Ishikawa (cell line): ENCODE measurements around the gene BET1L.

Source experiments
- CEBPB ChIP-seq: IDR thresholded peaks from 2 replicates; pipeline ENCODE4 v1.6.1; 2012
- CREB1 ChIP-seq: IDR thresholded peaks from 2 replicates; pipeline ENCODE4 v1.6.1; 2012; ENCODE audit warnings: low read depth
- EGR1 ChIP-seq: IDR thresholded peaks from 2 replicates; pipeline ENCODE4 v1.6.1; 2012
- EP300 ChIP-seq: IDR thresholded peaks from 2 replicates; pipeline ENCODE4 v1.6.1; 2012; ENCODE audit warnings: borderline replicate concordance
- FOXM1 ChIP-seq: IDR thresholded peaks from 2 replicates; pipeline ENCODE4 v1.6.1; 2012; ENCODE audit warnings: low read depth, borderline replicate concordance
- NFIC ChIP-seq: IDR thresholded peaks from 2 replicates; pipeline ENCODE4 v1.6.1; 2012
- RAD21 ChIP-seq: IDR thresholded peaks from 2 replicates; pipeline ENCODE4 v1.6.1; 2012; ENCODE audit warnings: low read depth
- TAF1 ChIP-seq: IDR thresholded peaks from 2 replicates; pipeline ENCODE4 v1.6.1; 2012; ENCODE audit warnings: low read depth, mild to moderate bottlenecking
- TCF12 ChIP-seq: IDR thresholded peaks from 2 replicates; pipeline ENCODE4 v1.6.1; 2012; ENCODE audit warnings: low read depth
- TEAD4 ChIP-seq: IDR thresholded peaks from 2 replicates; pipeline ENCODE4 v1.6.1; 2012
- YY1 ChIP-seq: IDR thresholded peaks from 2 replicates; pipeline ENCODE4 v1.6.1; 2012; ENCODE audit warnings: low read depth
- ZBTB7A ChIP-seq: IDR thresholded peaks from 2 replicates; pipeline ENCODE4 v1.6.1; 2012; ENCODE audit warnings: low read depth
- TF ChIP-seq, protein P1 (sequence below): IDR thresholded peaks from 2 replicates; pipeline ENCODE4 v1.6.1; 2012
- TF ChIP-seq, protein P2 (sequence below): IDR thresholded peaks from 2 replicates; pipeline ENCODE4 v1.6.1; 2012
- TF ChIP-seq, protein P3 (sequence below): IDR thresholded peaks from 2 replicates; pipeline ENCODE4 v1.6.1; 2012; ENCODE audit warnings: low read depth, mild to moderate bottlenecking

BET1L gene

DNA sequence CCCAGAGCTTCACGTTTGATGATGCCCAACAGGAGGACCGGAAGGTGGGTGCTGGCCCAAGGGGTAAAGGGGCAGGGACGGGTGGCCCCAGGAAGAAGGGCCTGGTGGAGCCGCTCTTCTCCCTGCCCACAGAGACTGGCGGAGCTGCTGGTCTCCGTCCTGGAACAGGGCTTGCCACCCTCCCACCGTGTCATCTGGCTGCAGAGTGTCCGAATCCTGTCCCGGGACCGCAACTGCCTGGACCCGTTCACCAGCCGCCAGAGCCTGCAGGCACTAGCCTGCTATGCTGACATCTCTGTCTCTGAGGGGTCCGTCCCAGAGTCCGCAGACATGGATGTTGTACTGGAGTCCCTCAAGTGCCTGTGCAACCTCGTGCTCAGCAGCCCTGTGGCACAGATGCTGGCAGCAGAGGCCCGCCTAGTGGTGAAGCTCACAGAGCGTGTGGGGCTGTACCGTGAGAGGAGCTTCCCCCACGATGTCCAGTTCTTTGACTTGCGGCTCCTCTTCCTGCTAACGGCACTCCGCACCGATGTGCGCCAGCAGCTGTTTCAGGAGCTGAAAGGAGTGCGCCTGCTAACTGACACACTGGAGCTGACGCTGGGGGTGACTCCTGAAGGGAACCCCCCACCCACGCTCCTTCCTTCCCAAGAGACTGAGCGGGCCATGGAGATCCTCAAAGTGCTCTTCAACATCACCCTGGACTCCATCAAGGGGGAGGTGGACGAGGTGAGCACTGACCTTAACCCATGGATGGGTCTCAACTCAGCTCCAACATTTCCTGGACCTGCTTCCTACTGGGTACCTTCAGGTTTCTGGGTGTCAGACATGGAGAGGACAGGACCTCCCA, 2.3 kb upstream of the BET1L start:
- TF ChIP-seq, protein P1, sequence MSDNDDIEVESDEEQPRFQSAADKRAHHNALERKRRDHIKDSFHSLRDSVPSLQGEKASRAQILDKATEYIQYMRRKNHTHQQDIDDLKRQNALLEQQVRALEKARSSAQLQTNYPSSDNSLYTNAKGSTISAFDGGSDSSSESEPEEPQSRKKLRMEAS, result peak; percentile 25; the same call in 1 of the 2 replicates
- TF ChIP-seq FOXM1 (no peak), EP300 (no peak)
- TF ChIP-seq, protein P2, sequence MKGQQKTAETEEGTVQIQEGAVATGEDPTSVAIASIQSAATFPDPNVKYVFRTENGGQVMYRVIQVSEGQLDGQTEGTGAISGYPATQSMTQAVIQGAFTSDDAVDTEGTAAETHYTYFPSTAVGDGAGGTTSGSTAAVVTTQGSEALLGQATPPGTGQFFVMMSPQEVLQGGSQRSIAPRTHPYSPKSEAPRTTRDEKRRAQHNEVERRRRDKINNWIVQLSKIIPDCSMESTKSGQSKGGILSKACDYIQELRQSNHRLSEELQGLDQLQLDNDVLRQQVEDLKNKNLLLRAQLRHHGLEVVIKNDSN, result no peak

DNA sequence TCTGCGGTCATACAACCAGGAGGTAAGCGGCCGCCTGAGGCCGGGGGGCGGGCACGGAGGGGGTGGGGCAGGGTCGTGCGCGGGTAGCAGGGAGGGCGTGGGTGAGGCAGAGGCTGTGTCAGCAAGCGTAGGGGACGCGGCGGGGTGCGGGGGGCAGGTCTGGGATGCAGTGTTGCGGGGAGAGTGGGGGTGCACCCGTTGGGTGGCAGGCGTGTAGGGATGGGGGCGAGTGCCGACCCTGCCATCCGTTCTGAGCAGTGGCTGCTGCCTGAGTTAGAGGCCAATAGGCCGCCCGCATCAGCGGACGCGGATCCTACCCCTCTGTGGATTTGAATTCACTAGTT, 1.7 kb upstream of the BET1L start:
- TF ChIP-seq NFIC, result no peak
- TF ChIP-seq CEBPB, result no peak
- TF ChIP-seq, protein P2, result no peak
- no peak for TF ChIP-seq RAD21
- TF ChIP-seq TCF12, result no peak
- no peak for TF ChIP-seq TAF1
- TF ChIP-seq, protein P3, sequence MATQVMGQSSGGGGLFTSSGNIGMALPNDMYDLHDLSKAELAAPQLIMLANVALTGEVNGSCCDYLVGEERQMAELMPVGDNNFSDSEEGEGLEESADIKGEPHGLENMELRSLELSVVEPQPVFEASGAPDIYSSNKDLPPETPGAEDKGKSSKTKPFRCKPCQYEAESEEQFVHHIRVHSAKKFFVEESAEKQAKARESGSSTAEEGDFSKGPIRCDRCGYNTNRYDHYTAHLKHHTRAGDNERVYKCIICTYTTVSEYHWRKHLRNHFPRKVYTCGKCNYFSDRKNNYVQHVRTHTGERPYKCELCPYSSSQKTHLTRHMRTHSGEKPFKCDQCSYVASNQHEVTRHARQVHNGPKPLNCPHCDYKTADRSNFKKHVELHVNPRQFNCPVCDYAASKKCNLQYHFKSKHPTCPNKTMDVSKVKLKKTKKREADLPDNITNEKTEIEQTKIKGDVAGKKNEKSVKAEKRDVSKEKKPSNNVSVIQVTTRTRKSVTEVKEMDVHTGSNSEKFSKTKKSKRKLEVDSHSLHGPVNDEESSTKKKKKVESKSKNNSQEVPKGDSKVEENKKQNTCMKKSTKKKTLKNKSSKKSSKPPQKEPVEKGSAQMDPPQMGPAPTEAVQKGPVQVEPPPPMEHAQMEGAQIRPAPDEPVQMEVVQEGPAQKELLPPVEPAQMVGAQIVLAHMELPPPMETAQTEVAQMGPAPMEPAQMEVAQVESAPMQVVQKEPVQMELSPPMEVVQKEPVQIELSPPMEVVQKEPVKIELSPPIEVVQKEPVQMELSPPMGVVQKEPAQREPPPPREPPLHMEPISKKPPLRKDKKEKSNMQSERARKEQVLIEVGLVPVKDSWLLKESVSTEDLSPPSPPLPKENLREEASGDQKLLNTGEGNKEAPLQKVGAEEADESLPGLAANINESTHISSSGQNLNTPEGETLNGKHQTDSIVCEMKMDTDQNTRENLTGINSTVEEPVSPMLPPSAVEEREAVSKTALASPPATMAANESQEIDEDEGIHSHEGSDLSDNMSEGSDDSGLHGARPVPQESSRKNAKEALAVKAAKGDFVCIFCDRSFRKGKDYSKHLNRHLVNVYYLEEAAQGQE, result no peak
- no peak for TF ChIP-seq TEAD4
- TF ChIP-seq, protein P1, result no peak
- no peak for TF ChIP-seq EGR1

DNA sequence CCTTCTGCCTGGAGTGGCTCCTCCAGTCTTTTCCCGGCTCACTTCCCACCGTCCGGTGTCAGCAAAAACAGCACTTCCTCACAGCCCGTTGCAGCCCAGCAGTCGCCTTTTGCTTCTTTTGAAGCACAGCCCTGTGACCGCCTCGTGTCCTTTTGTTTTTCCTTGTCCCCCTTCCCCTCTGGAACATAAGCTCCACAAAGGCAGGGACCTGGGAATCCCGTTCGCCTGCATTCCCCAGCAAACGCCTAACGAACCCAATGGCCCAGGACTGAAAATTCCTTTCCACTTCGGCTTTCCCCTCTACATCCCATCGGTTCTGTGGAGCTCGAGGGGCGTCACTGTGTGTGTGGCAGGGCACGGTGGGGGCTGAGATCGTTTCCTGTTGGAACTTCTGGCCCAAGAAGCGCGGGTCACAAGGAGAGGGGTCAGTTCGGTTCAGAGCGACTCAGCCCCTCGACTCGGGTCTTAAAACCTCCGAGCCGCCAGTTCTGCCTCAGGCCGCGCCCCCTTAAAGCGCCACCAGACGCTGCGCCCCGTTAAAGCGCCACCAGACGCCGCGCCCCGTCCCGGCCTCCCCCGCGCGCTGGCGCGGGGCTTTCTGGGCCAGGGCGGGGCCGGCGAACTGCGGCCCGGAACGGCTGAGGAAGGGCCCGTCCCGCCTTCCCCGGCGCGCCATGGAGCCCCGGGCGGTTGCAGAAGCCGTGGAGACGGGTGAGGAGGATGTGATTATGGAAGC, 1.1 kb upstream of the BET1L start:
- TF ChIP-seq TCF12, result peak; percentile 12; the same call in 1 of the 2 replicates
- TF ChIP-seq ZBTB7A, result 0 out of 2 replicates have a peak, but pooled peaks have one; percentile 16
- peak; percentile 48; the same call in 1 of the 2 replicates for TF ChIP-seq TAF1
- TF ChIP-seq FOXM1, result no peak
- TF ChIP-seq, protein P2, result no peak
- peak; percentile 51; the same call in 1 of the 2 replicates for TF ChIP-seq YY1
- peak; percentile 1; the same call in 1 of the 2 replicates for TF ChIP-seq TEAD4

DNA sequence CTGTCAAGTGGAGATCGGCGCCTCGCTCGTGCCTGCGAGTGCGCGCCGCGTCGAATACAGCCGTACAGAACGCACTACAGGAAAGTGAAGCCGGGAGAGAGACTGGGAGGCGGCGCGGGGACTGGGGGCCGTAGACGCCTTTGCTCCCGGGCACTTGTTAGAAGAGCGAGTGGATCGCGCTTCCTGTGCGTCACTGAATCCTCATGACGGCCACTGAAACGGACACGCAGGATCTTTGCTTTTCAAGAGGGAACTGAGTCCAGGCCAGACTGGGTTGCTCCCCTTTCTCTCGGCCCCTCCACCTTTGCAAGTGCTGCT, 623 bp upstream of the BET1L start:
- TF ChIP-seq, protein P3, result no peak
- TF ChIP-seq TCF12 (0 out of 2 replicates have a peak, but pooled peaks have one; percentile 11), EGR1 (no peak)
- TF ChIP-seq, protein P1, result 0 out of 2 replicates have a peak, but pooled peaks have one; percentile 2

DNA sequence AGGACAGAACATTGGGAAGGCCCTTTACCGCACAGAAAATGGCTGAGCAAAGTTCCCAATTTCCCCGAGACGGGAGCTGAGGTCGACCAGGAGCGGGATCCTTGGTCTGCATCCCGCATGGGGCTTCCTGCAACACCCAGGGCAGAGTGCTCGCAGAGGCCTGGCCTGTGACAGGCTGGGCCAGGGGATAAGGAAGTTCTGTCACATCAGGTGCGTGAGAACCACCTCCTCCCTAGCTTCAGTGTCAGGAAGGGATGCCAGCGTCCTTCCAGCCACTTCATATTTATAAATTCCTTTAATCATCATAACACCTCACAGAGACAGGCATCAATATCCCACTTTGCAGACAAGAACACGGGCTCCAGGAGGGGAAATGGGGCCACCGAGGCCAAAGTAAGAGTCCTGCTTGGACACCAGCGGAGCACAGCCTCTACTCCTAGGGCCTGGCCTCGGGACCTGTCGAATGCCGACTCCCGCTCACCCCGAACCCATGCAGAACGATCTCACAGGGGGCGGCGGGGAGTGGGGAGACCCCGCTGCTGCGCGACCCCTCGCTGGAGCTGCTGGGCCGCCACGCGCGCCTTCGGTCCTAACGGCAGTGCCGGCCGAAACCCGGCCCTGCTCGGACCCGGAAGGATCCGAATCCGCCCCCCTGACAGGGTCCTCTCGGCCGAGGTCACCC, 532 bp downstream of the BET1L start:
- no peak for TF ChIP-seq RAD21

DNA sequence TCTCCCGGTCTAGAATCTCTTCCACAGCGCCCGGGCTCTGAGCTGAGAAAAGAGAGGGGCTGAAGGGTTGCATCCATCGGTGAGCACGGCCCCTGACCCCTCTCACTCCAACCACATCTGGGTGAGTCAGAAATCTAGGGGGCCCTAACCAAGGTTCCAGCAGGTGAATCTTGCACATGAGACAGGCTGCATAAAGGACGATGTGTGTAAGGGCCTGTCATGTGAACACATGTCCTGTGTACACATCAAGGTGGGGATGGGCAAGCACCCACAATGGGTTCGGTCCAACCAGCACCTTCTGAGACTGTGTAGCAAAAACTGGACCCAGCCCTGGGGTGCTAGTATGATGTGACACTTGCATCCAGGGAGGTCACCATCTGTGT, 1.2 kb downstream of the BET1L start:
- TF ChIP-seq TAF1 (no peak), EP300 (no peak), YY1 (no peak), CREB1 (no peak), EGR1 (no peak), ZBTB7A (no peak), FOXM1 (no peak), TCF12 (no peak), TEAD4 (no peak), RAD21 (no peak)
- TF ChIP-seq, protein P1, result no peak
- TF ChIP-seq, protein P3, result no peak
- TF ChIP-seq, protein P2, result no peak
